ENCODE data around the gene DENND2C.

DENND2C gene

GRCh38 chr1:114700036-114700600 is 30.3 kb upstream of the DENND2C start:
- H3K4me3 ChIP-seq (ENCODE audit: low read depth, low read length), result no peak overlapping the region
- no peak for TF ChIP-seq CTCF (IDR thresholded peaks at IDR 0.05; ENCODE audit: insufficient read depth, low read length, missing control alignments)
- no peak for DNase-seq (ENCODE audit: low read depth, low spot score)
- CTCF ChIA-PET, result no interaction called here
- POLR2A ChIA-PET, result no interaction called here

- POLR2A ChIA-PET, result no interaction called here
- H3K4me3 ChIP-seq (ENCODE audit: low read depth, low read length), result no peak overlapping the region
- TF ChIP-seq CTCF (IDR thresholded peaks at IDR 0.05; ENCODE audit: insufficient read depth, low read length, missing control alignments), result no peak
- CTCF ChIA-PET, result no interaction called here
- DNase-seq (ENCODE audit: low read depth, low spot score), result no peak
Observed at GRCh38 chr1:114696810-114697209, 27.0 kb upstream of the DENND2C start.

- DNase-seq (ENCODE audit: low read depth, low spot score), result peak; percentile 38
- no peak within 1 kb of the TSS for H3K4me3 ChIP-seq (ENCODE audit: low read depth, low read length)
- ChIA-PET CTCF (interaction anchor here (0.8 to 1.7 kb wide), 4 partner anchors 11 to 349 kb away, joined by 3 to 8 read pairs (median 3); partner anchors contain the start of gene DENND2C), POLR2A (no interaction called here)
- no peak for TF ChIP-seq CTCF (IDR thresholded peaks at IDR 0.05; ENCODE audit: insufficient read depth, low read length, missing control alignments)
Observed at GRCh38 chr1:114695430-114696058, 25.7 kb upstream of the DENND2C start, which contains the start of gene AMPD1. Gene AMPD1, minus strand, starts transcription at chr1:114695546. Its CDS starts 75 bp downstream, at chr1:114695471.

GRCh38 chr1:114694540-114695310 is 24.9 kb upstream of the DENND2C start:
- H3K4me3 ChIP-seq (ENCODE audit: low read depth, low read length), result no peak overlapping the region
- POLR2A ChIA-PET, result no interaction called here
- CTCF ChIA-PET, result interaction anchor here (0.6 to 1.7 kb wide), 4 partner anchors 11 to 814 kb away, joined by 3 to 8 read pairs (median 3); no protein-coding TSS in a partner anchor
- TF ChIP-seq CTCF (IDR thresholded peaks at IDR 0.05; ENCODE audit: insufficient read depth, low read length, missing control alignments), result no peak
- no peak for DNase-seq (ENCODE audit: low read depth, low spot score)

- no peak for DNase-seq (ENCODE audit: low read depth, low spot score)
- no peak overlapping the region for H3K4me3 ChIP-seq (ENCODE audit: low read depth, low read length)
- no peak for TF ChIP-seq CTCF (IDR thresholded peaks at IDR 0.05; ENCODE audit: insufficient read depth, low read length, missing control alignments)
- POLR2A ChIA-PET, result no interaction called here
- CTCF ChIA-PET, result interaction anchor here (0.8 to 1.3 kb wide), 3 partner anchors 11 to 21 kb away, joined by 4 read pairs; no protein-coding TSS in a partner anchor
Observed at GRCh38 chr1:114692947-114693346, 23.1 kb upstream of the DENND2C start.

- DNase-seq (ENCODE audit: low read depth, low spot score), result no peak
- no peak for TF ChIP-seq CTCF (IDR thresholded peaks at IDR 0.05; ENCODE audit: insufficient read depth, low read length, missing control alignments)
- POLR2A ChIA-PET, result no interaction called here
- H3K4me3 ChIP-seq (ENCODE audit: low read depth, low read length), result no peak overlapping the region
- CTCF ChIA-PET, result no interaction called here
Observed at GRCh38 chr1:114691061-114691460, 21.2 kb upstream of the DENND2C start.

All from AG04449 (cell line).